PC-9 (cell line): ENCODE measurements around the gene STX5. TPM values are rescaled to one million over a fixed set of nuclear protein-coding genes. Genes with fewer than 3 reads are reported as not detected.
A peak's percentile ranks its signal among the peaks of the same experiment; 100 is the strongest.

Source experiments
- BruUV-seq: library from RNA; stranded (reverse); fragments of 400-500 nt; replicated peaks from 2 replicates; lab custom pipeline; 2021; lab: Mats Ljungman, UMichigan
- CTCF ChIA-PET: fragments of 300-600 bp; sonication (Branson Sonifier 250); formaldehyde crosslinking; loops from one replicate; lab custom pipeline; 2022; ENCODE audit warnings: antibody characterized with exemption; lab: Charles Lee
- POLR2A ChIA-PET: fragments of 300-600 bp; sonication (Branson Sonifier 250); formaldehyde crosslinking; loops from one replicate; lab custom pipeline; 2022; ENCODE audit warnings: antibody characterized with exemption; ENCODE audit not compliant: unreplicated experiment; lab: Charles Lee
- DNase-seq, 2 experiments: peaks; one replicate each; pipeline versions ENCODE4 v3.0.0 to v3.0.0-alpha.2; 2015 to 2022; ENCODE audit warnings: mixed read lengths in 1 of 2
- H2AFZ ChIP-seq: fragments of 200-600 bp; sonication (generic); 2 replicates; pipeline ENCODE4 v1.8.1; 2017; ENCODE audit warnings: antibody characterized with exemption
- H3F3A ChIP-seq: fragments of 200-600 bp; sonication (generic); 2 replicates; pipeline ENCODE4 v1.8.1; 2017; ENCODE audit warnings: antibody characterized with exemption, mild to moderate bottlenecking, low read depth; ENCODE audit not compliant: insufficient read depth
- H3K27ac ChIP-seq: fragments of 200-600 bp; sonication (generic); 2 replicates; pipeline ENCODE4 v1.6.1; 2016; ENCODE audit warnings: mixed run types
- H3K27me3 ChIP-seq: fragments of 200-600 bp; sonication (generic); 2 replicates; pipeline ENCODE4 v1.6.1; 2016; ENCODE audit warnings: low read depth, mixed run types; ENCODE audit not compliant: insufficient read depth
- H3K36me3 ChIP-seq: fragments of 200-600 bp; sonication (generic); 2 replicates; pipeline ENCODE4 v1.6.1; 2016; ENCODE audit warnings: low read depth, mixed run types
- H3K4me1 ChIP-seq: fragments of 200-600 bp; sonication (generic); replicated peaks from 2 replicates; pipeline ENCODE4 v1.6.1; 2016; ENCODE audit warnings: mixed run types; ENCODE audit not compliant: insufficient read depth
- H3K4me2 ChIP-seq: fragments of 200-600 bp; sonication (generic); 2 replicates; pipeline ENCODE4 v1.6.1; 2017; ENCODE audit warnings: mixed run types
- H3K4me3 ChIP-seq: fragments of 200-600 bp; sonication (generic); 2 replicates; pipeline ENCODE4 v1.6.1; 2016; ENCODE audit warnings: mixed run types
- H3K79me2 ChIP-seq: fragments of 200-600 bp; sonication (generic); 2 replicates; pipeline ENCODE4 v1.6.1; 2017; ENCODE audit warnings: low read depth, mixed run types
- H3K9me2 ChIP-seq: fragments of 200-600 bp; sonication (generic); 2 replicates; pipeline ENCODE4 v1.8.1; 2017; ENCODE audit warnings: mild to moderate bottlenecking; ENCODE audit not compliant: insufficient read depth
- H3K9me3 ChIP-seq: fragments of 200-600 bp; sonication (generic); 2 replicates; pipeline ENCODE4 v1.8.1; 2016; ENCODE audit warnings: low read depth; ENCODE audit not compliant: insufficient read depth
- H4K20me1 ChIP-seq: fragments of 200-600 bp; sonication (generic); 2 replicates; pipeline ENCODE4 v1.8.1; 2017; ENCODE audit not compliant: insufficient read depth
- CTCF ChIP-seq: fragments of 200-600 bp; sonication (generic); conservative IDR thresholded peaks from 2 replicates; pipeline ENCODE4 v1.6.1; 2017; ENCODE audit warnings: mixed run types, antibody characterized with exemption, mild to moderate bottlenecking, moderate library complexity
- EZH2 ChIP-seq: fragments of 200-600 bp; sonication (generic); IDR thresholded peaks from 2 replicates; pipeline ENCODE4 v1.8.0; 2017; ENCODE audit warnings: antibody characterized with exemption, low read depth
- intact Hi-C: fragments of 100-400 bp; cut with micrococcal nuclease; formaldehyde crosslinking; loops from one replicate; pipeline ENCODE4 v1.10.0; 2022; ENCODE audit not compliant: unreplicated experiment
- total RNA-seq: library from RNA; stranded (reverse); gene quantifications from 2 replicates; pipeline ENCODE4 v1.2.3, GENCODE V29; 2021

The STX5 gene
- total RNA-seq, 1 experiment from 2014 or later, result 65.8 TPM

- no peaks in the 10 kb centered on the region for H3K4me1 ChIP-seq
- no peaks in the 10 kb centered on the region for H3K79me2 ChIP-seq
- TF ChIP-seq CTCF (no peak), EZH2 (no peak)
- no peak overlapping the region for H3K4me2 ChIP-seq
- H3K9me3 ChIP-seq, result no peaks in the 10 kb centered on the region
- no peak overlapping the region for H3K4me3 ChIP-seq
- no peak overlapping the region for H3K27ac ChIP-seq
- H3K36me3 ChIP-seq, result no peaks in the 10 kb centered on the region
- intact Hi-C loops, result no loop called here
- peaks cover 44% of the 10 kb centered on the region for H3F3A ChIP-seq
- H2AFZ ChIP-seq, result no peak overlapping the region
- BruUV-seq, result no TSS peak
- no peaks in the 10 kb centered on the region for H3K27me3 ChIP-seq
- no peaks in the 10 kb centered on the region for H3K9me2 ChIP-seq
- DNase-seq, result no peak
- CTCF ChIA-PET, result no interaction called here
- POLR2A ChIA-PET, result interaction anchor here (0.7 kb wide), 1 partner anchor 16 kb away, joined by 3 read pairs; no protein-coding TSS in a partner anchor
- H4K20me1 ChIP-seq, result no peaks in the 10 kb centered on the region
Measured at GRCh38 chr11:62811659-62812058, 20.2 kb downstream of the STX5 start.

- Histone ChIP-seq H3K4me1 (peaks cover 8% of the 10 kb centered on the region), H3K9me2 (no peaks in the 10 kb centered on the region), H3K9me3 (no peaks in the 10 kb centered on the region), H3K4me3 (no peak overlapping the region), H3K79me2 (no peaks in the 10 kb centered on the region), H3K27ac (no peak overlapping the region), H4K20me1 (no peaks in the 10 kb centered on the region), H3F3A (peaks cover 51% of the 10 kb centered on the region), H2AFZ (no peak overlapping the region), H3K4me2 (no peak overlapping the region), H3K36me3 (no peaks in the 10 kb centered on the region), H3K27me3 (no peaks in the 10 kb centered on the region)
- TF ChIP-seq EZH2 (no peak), CTCF (no peak)
- POLR2A ChIA-PET, result no interaction called here
- no peak for DNase-seq
- CTCF ChIA-PET, result no interaction called here
- intact Hi-C loops, result no loop called here
- no TSS peak for BruUV-seq
Measured at GRCh38 chr11:62810748-62811147, 21.1 kb downstream of the STX5 start.

- Histone ChIP-seq H3K9me2 (no peaks in the 10 kb centered on the region), H3K4me3 (no peak overlapping the region), H3K79me2 (peaks cover 32% of the 10 kb centered on the region), H3K36me3 (0 out of 2 replicates have a peak, but pooled peaks cover 16% of the 10 kb centered on the region), H3F3A (peaks cover 37% of the 10 kb centered on the region; the same call in 1 of the 2 replicates), H3K27me3 (no peaks in the 10 kb centered on the region), H3K4me1 (peaks cover 20% of the 10 kb centered on the region), H4K20me1 (no peaks in the 10 kb centered on the region; the same call in 1 of the 2 replicates), H2AFZ (no peak overlapping the region), H3K4me2 (peak overlapping the region; percentile 76), H3K9me3 (no peaks in the 10 kb centered on the region), H3K27ac (peak overlapping the region; percentile 14; the same call in 1 of the 2 replicates)
- intact Hi-C loops, result no loop called here
- peak in 1 of 2 experiments; percentile 25 for DNase-seq
- no peak for TF ChIP-seq CTCF
- TF ChIP-seq EZH2, result no peak
- CTCF ChIA-PET, result interaction anchor here (0.6 to 0.7 kb wide), 2 partner anchors 34 to 215 kb away, joined by 3 to 11 read pairs; no protein-coding TSS in a partner anchor
- POLR2A ChIA-PET, result interaction anchor here (0.7 to 1.4 kb wide), 2 partner anchors 35 to 1005 kb away, joined by 4 to 20 read pairs; no protein-coding TSS in a partner anchor
- BruUV-seq, result no TSS peak
Measured at GRCh38 chr11:62806611-62807121, 25.2 kb downstream of the STX5 start.
